Coronary artery (tissue), 2 donors: ENCODE measurements around the gene CASP10.

Experiments
- DNase-seq: peaks from one replicate; pipeline ENCODE4 v3.0.0-alpha.2; 2017; ENCODE audit warnings: low spot score
- H3K27ac ChIP-seq, 2 donors: fragments of 200-600 bp; sonication (generic); one replicate each; pipeline ENCODE4 v1.5.1; 2016 to 2019
- H3K4me3 ChIP-seq: fragments of 200-600 bp; sonication (generic); 2 replicates; pipeline ENCODE4 v1.5.1; 2016; ENCODE audit warnings: mild to moderate bottlenecking, moderate library complexity
- CTCF ChIP-seq: fragments of 200-600 bp; sonication (generic); IDR thresholded peaks from one replicate; pipeline ENCODE4 v1.5.1; 2019; ENCODE audit warnings: antibody characterized with exemption

The CASP10 gene

DNA sequence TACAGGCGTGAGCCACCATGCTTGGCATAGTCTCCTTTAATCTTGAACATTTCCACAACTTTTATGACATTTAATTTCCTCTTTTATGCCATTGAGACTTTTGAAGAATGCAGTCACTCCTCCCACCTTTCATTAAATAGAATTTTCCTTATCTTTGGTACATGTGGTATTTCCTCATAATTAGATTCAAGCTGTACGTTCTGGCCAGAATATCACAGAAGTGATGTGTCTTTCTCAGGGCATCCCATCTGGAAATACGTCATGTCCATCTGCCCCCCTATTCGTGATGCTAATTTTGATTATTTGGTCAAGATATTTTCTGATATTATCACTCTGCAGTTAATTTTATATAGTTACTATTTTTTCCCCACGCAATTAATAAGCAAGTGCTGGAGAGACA, 16.9 kb downstream of the CASP10 start:
- no peak overlapping the region for H3K27ac ChIP-seq
- no peak for TF ChIP-seq CTCF
- DNase-seq: no peak
- no peak overlapping the region for H3K4me3 ChIP-seq

DNA sequence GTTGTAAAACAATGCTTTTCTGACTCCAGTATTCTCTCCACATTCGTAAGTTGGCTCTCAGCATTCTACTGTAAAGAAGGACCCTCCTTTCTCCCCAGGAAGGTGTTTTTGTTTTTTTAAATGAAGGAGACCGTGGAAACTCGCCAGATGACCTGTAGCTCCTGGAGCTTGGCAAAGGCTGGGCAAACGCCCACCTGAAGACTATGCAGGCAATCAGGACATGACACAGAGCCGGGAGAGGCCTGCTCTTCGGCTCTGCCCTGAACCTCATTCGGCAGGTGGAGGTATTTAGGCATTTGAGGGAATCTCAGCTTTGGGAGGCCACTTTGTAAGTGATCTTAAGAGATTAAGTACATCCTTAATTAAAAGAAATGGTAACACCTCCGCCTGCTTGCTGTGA, 17.4 kb downstream of the CASP10 start:
- DNase-seq: no peak
- no peak overlapping the region for H3K4me3 ChIP-seq
- no peak for TF ChIP-seq CTCF
- no peak overlapping the region for H3K27ac ChIP-seq

GRCh38 chr2:201201371-201201770, 18.4 kb downstream of the CASP10 start:
- no peak overlapping the region for H3K27ac ChIP-seq
- no peak for TF ChIP-seq CTCF
- no peak for DNase-seq
- H3K4me3 ChIP-seq: no peak overlapping the region

GRCh38 chr2:201203916-201204654, 21.1 kb downstream of the CASP10 start:
- DNase-seq: no peak
- Histone ChIP-seq H3K4me3 (no peak overlapping the region), H3K27ac (no peak overlapping the region)

DNA sequence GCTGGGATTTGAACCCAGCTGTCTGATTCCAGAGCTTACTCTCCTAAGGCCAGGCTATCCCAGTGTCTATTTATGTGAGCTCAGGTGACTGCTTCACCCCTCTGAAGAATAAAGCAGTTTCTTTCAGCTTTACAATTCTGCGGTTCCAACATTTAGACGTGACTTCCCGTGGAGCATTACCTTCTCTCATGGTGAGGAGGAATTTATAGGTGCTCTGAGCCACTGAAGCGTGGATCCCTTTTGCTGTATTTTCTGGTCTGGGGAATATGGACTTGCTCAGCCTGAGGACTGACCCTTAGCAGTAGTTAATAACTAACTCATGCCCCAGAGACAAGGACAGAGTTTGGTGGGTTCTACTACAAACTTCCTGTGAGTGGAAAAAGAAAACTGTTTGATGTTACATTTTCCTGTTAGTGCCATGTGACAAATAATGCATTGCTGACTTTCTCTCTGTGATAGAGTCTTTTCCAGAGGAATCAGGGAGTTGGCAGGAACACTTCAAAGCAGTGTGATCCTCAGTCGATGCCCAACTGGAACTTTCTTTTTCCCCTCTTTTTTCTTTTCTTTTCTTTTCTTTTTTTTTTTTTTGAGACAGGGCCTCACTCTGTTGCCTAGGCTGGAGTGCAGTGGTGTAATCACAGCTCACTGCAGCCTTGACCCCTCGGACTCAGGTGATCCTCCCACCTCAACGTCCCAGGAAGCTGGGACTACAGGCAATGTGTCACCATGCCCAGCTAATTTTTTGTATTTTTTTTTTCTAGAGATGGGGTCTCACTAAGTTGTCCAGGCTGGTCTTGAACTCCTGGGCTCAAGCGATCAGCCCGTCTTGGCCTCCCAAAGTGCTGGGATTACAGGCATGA, 21.9 kb downstream of the CASP10 start:
- DNase-seq: no peak
- no peak overlapping the region for H3K4me3 ChIP-seq
- TF ChIP-seq CTCF: no peak
- H3K27ac ChIP-seq: no peak overlapping the region

More at GRCh38 chr2:201203916-201204654, 21.1 kb downstream of the CASP10 start:
- no peak for TF ChIP-seq CTCF

GRCh38 chr2:201205515-201205849, 22.5 kb downstream of the CASP10 start:
- Histone ChIP-seq H3K4me3 (no peak overlapping the region), H3K27ac (no peak overlapping the region)
- no peak for TF ChIP-seq CTCF
- DNase-seq: no peak
